GM12865 (cell line): ENCODE results near the gene ITGAV.
"Not testable (repeated sequence)": the region's sequence is repeated elsewhere in the genome, so short reads cannot be mapped to it uniquely, and the experiment has no call there.

Experiments used
- DNase-seq: peaks from one replicate; pipeline ENCODE4 v3.0.0; 2010; ENCODE audit warnings: low read depth
- H3K4me3 ChIP-seq: 2 replicates; pipeline ENCODE4 v1.5.1; 2011; ENCODE audit warnings: mild to moderate bottlenecking, low read depth, low read length, control low read depth
- CTCF ChIP-seq: IDR thresholded peaks from 2 replicates; pipeline ENCODE4 v1.5.1; 2011; ENCODE audit warnings: low read length, control low read depth, low read depth, inconsistent platforms; ENCODE audit not compliant: insufficient read depth; ENCODE audit errors: missing control alignments

Gene ITGAV

GRCh38 chr2:186561467-186562208, 28.2 kb upstream of the ITGAV start:
- no peak overlapping the region for H3K4me3 ChIP-seq
- no peak for DNase-seq

GRCh38 chr2:186562209-186562578, 27.7 kb upstream of the ITGAV start:
- no peak for DNase-seq
- TF ChIP-seq CTCF = no peak
- H3K4me3 ChIP-seq = no peak overlapping the region

More at GRCh38 chr2:186561467-186562208, 28.2 kb upstream of the ITGAV start:
- TF ChIP-seq CTCF = no peak

GRCh38 chr2:186568600-186568999, 21.3 kb upstream of the ITGAV start:
- DNase-seq, H3K4me3 ChIP-seq: not testable (repeated sequence)

- not testable (repeated sequence) for H3K4me3 ChIP-seq, DNase-seq
These were observed 20.7 kb upstream of the ITGAV start for GRCh38 chr2:186569127-186569526.

- DNase-seq = no peak
- no peak overlapping the region for H3K4me3 ChIP-seq
- TF ChIP-seq CTCF = no peak
These were observed 20.0 kb upstream of the ITGAV start for GRCh38 chr2:186569897-186570296.

- H3K4me3 ChIP-seq = no peak overlapping the region
- DNase-seq = no peak
- no peak for TF ChIP-seq CTCF
These were observed 19.3 kb upstream of the ITGAV start for GRCh38 chr2:186570604-186571003.

GRCh38 chr2:186572705-186573104, 17.2 kb upstream of the ITGAV start:
- H3K4me3 ChIP-seq = no peak overlapping the region
- TF ChIP-seq CTCF = no peak
- DNase-seq = no peak

- DNase-seq = no peak
- H3K4me3 ChIP-seq = no peak overlapping the region
- TF ChIP-seq CTCF = no peak
These were observed 16.3 kb upstream of the ITGAV start for GRCh38 chr2:186573531-186573930.
